ENCODE results near the gene PPM1H.

DNA sequence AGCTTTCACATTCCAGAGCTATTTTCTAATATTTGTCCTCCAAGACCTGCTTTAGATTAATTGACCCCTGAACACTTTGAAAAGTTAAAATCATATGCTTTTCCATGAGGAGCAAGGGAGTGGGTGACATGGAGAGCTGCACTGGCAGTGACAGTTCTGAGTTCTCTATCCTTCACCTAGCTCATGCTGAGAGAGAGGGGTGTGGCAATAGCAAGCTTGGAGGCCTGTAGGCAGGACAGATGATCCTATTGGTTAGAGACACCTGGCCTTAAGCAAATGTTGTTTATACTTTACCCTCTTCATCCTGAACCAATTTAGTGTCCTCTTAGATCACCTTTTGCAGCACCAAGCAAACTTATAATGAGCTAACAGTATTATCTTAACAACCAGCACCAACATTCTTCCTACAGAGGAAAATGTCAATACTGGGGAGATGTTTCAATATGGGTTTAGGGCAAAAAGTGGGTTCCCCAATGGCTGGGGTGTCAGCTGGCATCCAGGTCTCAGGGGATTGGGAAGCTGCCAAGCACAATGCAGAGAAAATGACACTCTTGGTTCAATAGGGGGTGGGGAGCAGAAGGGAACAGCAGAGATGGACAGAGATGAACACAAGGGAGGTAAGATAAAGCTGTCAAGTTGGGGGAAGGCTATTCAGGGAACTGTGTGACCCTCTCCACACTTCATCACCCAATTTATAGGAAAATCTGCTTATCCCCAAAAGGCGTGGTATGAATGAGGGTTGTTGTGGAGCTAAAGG, 37.0 kb upstream of the PPM1H start:
- TF ChIP-seq, protein P1, sequence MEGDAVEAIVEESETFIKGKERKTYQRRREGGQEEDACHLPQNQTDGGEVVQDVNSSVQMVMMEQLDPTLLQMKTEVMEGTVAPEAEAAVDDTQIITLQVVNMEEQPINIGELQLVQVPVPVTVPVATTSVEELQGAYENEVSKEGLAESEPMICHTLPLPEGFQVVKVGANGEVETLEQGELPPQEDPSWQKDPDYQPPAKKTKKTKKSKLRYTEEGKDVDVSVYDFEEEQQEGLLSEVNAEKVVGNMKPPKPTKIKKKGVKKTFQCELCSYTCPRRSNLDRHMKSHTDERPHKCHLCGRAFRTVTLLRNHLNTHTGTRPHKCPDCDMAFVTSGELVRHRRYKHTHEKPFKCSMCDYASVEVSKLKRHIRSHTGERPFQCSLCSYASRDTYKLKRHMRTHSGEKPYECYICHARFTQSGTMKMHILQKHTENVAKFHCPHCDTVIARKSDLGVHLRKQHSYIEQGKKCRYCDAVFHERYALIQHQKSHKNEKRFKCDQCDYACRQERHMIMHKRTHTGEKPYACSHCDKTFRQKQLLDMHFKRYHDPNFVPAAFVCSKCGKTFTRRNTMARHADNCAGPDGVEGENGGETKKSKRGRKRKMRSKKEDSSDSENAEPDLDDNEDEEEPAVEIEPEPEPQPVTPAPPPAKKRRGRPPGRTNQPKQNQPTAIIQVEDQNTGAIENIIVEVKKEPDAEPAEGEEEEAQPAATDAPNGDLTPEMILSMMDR (conservative IDR thresholded peaks at IDR 0.05): no peak
- no peak for TF ChIP-seq ZFX (IDR thresholded peaks at IDR 0.05)

Measured in C4-2B (cell line).